Endodermal cell (in vitro differentiated cells): ENCODE results near the gene SF3A2. TPM values are rescaled to one million over a fixed set of nuclear protein-coding genes. Genes with fewer than 3 reads are reported as not detected.
A peak's percentile ranks its signal among the peaks of the same experiment; 100 is the strongest.

Experiments used
- DNase-seq: peaks from one replicate; pipeline ENCODE4 v3.0.0-alpha.2; 2017
- H3K27ac ChIP-seq: 2 replicates; pipeline ENCODE4 v1.5.1; 2013; ENCODE audit warnings: mild to moderate bottlenecking, low read depth, low read length, moderate library complexity
- H3K27me3 ChIP-seq: 2 replicates; pipeline ENCODE4 v1.6.1; 2013; ENCODE audit warnings: mild to moderate bottlenecking, low read length, moderate library complexity; ENCODE audit not compliant: insufficient read depth, control insufficient read depth, poor library complexity, severe bottlenecking
- H3K36me3 ChIP-seq: 2 replicates; pipeline ENCODE4 v1.7.0; 2013; ENCODE audit warnings: mild to moderate bottlenecking, low read length, moderate library complexity; ENCODE audit not compliant: control insufficient read depth, insufficient read depth
- H3K4me1 ChIP-seq: one replicate; pipeline ENCODE4 v1.7.0; 2013; ENCODE audit warnings: low read length; ENCODE audit not compliant: control insufficient read depth, insufficient read depth
- H3K4me3 ChIP-seq: 2 replicates; pipeline ENCODE4 v1.5.1; 2013; ENCODE audit warnings: mild to moderate bottlenecking, low read length, moderate library complexity
- H3K9ac ChIP-seq: 2 replicates; pipeline ENCODE4 v1.6.1; 2013; ENCODE audit warnings: mild to moderate bottlenecking, low read length, moderate library complexity; ENCODE audit not compliant: poor library complexity, severe bottlenecking; ENCODE audit errors: extremely low read depth
- H3K9me3 ChIP-seq: 2 replicates; pipeline ENCODE4 v1.6.1; 2013; ENCODE audit warnings: mild to moderate bottlenecking, low read length, moderate library complexity; ENCODE audit not compliant: control insufficient read depth
- H3K27ac Mint-ChIP-seq: 2 replicates; pipeline ENCODE4 v1.8.0; 2020; ENCODE audit warnings: mixed read lengths
- H3K27me3 Mint-ChIP-seq: 2 replicates; pipeline ENCODE4 v1.8.0; 2021; ENCODE audit warnings: mild to moderate bottlenecking, mixed read lengths; ENCODE audit not compliant: insufficient read depth
- H3K36me3 Mint-ChIP-seq: 2 replicates; pipeline ENCODE4 v1.8.0; 2020; ENCODE audit warnings: low read depth, mixed read lengths
- H3K4me1 Mint-ChIP-seq: 2 replicates; pipeline ENCODE4 v1.8.0; 2020; ENCODE audit warnings: mixed read lengths
- H3K4me3 Mint-ChIP-seq: 2 replicates; pipeline ENCODE4 v1.8.0; 2020; ENCODE audit warnings: mild to moderate bottlenecking, moderate library complexity, mixed read lengths
- H3K9me3 Mint-ChIP-seq: 2 replicates; pipeline ENCODE4 v1.8.0; 2020; ENCODE audit warnings: mild to moderate bottlenecking, mixed read lengths
- CTCF ChIP-seq: fragments of 200-600 bp; sonication (generic); conservative IDR thresholded peaks from 2 replicates; pipeline ENCODE4 v1.5.0; 2021; ENCODE audit warnings: antibody characterized with exemption, mild to moderate bottlenecking
- WGBS, 2 experiments: methylation state at CpG; one replicate each; pipeline versions ENCODE4 v1.1.5 to v1.1.7; 2013; ENCODE audit warnings: missing lambda C conversion rate in 2 of 2, mixed read lengths in 1 of 2; ENCODE audit not compliant: insufficient coverage in 1 of 2, insufficient read length in 1 of 2; 5-methylcytosine and 5-hydroxymethylcytosine counted together
- microRNA-seq: library from miRNA; unstranded; fragments of <30 nt; microRNA quantifications from one replicate; pipeline ENCODE4 v1.2.0, GENCODE V29; 2020; ENCODE audit warnings: borderline microRNAs expressed
- total RNA-seq, 2 donors: library from RNA; stranded (reverse); fragmentation: NEBNext Ultra II Directional in 1 of 2; extraction: Animal tissue kit (Norgen Biotek cat#: 25700) in 1 of 2; gene quantifications; 2 replicates in 1 of 2; 3 replicates in 1 of 2; pipeline ENCODE4 v1.2.1, GENCODE V29; 2021

Gene SF3A2
- total RNA-seq, 2 donors from 2014 or later = 126 to 132 TPM

- Mint-ChIP-seq H3K4me1 (no peaks in the 10 kb centered on the region), H3K36me3 (peaks cover 3% of the 10 kb centered on the region), H3K9me3 (no peaks in the 10 kb centered on the region), H3K27ac (no peak overlapping the region), H3K4me3 (peak overlapping the region; percentile 43), H3K27me3 (peaks cover 93% of the 10 kb centered on the region)
- Histone ChIP-seq H3K27me3 (peaks cover 100% of the 10 kb centered on the region), H3K27ac (no peak overlapping the region), H3K9me3 (no peaks in the 10 kb centered on the region), H3K4me3 (no peak overlapping the region), H3K36me3 (no peaks in the 10 kb centered on the region), H3K9ac (no peak overlapping the region), H3K4me1 (no peaks in the 10 kb centered on the region)
- 1 to 3% methylated on average over 14 to 67 of the region's 67 CpGs for WGBS, 2 experiments
- TF ChIP-seq CTCF = peak; percentile 60
- peak; percentile 90 for DNase-seq
Observed at GRCh38 chr19:2291185-2291751, 54.6 kb downstream of the SF3A2 start.

GRCh38 chr19:2294687-2295335, 58.2 kb downstream of the SF3A2 start:
- H3K4me1 ChIP-seq = no peaks in the 10 kb centered on the region
- no peaks in the 10 kb centered on the region for H3K36me3 ChIP-seq
- Mint-ChIP-seq H3K4me1 (no peaks in the 10 kb centered on the region), H3K9me3 (no peaks in the 10 kb centered on the region), H3K27me3 (peaks cover 60% of the 10 kb centered on the region), H3K36me3 (no peaks in the 10 kb centered on the region), H3K27ac (no peak overlapping the region), H3K4me3 (no peak overlapping the region)
- 86 to 88% methylated on average over 20 to 26 of the region's 26 CpGs for WGBS, 2 experiments
- peaks cover 65% of the 10 kb centered on the region for H3K27me3 ChIP-seq
- no peak for DNase-seq
- no peak overlapping the region for H3K4me3 ChIP-seq
- no peaks in the 10 kb centered on the region for H3K9me3 ChIP-seq
- no peak for TF ChIP-seq CTCF
- no peak overlapping the region for H3K27ac ChIP-seq
- no peak overlapping the region for H3K9ac ChIP-seq

- Mint-ChIP-seq H3K9me3 (no peaks in the 10 kb centered on the region), H3K27me3 (peaks cover 49% of the 10 kb centered on the region), H3K36me3 (no peaks in the 10 kb centered on the region), H3K27ac (no peak overlapping the region), H3K4me1 (no peaks in the 10 kb centered on the region), H3K4me3 (no peak overlapping the region)
- H3K9me3 ChIP-seq = no peaks in the 10 kb centered on the region
- H3K9ac ChIP-seq = no peak overlapping the region
- no peaks in the 10 kb centered on the region for H3K36me3 ChIP-seq
- no peak for TF ChIP-seq CTCF
- H3K4me3 ChIP-seq = no peak overlapping the region
- DNase-seq = no peak
- no peaks in the 10 kb centered on the region for H3K4me1 ChIP-seq
- WGBS, 2 experiments = 93 to 95% methylated on average over 12 to 16 of the region's 16 CpGs
- H3K27me3 ChIP-seq = peaks cover 52% of the 10 kb centered on the region
- H3K27ac ChIP-seq = no peak overlapping the region
Observed at GRCh38 chr19:2296141-2296540, 59.5 kb downstream of the SF3A2 start.

Small RNA genes lying within 50 kb of the gene (microRNA-seq; reads per million reads assigned to microRNA genes)
- 1.8 reads per million, percentile 7 among the genes with 10 or more reads in this experiment for gene MIR1227
- not detected for gene MIR4321

Other genes with a start within 250 kb of the SF3A2 start
- gene BTBD2, start 221.1 kb upstream of the SF3A2 start, total RNA-seq = 100 to 1,000 TPM; 107 to 112 TPM
- 100 to 1,000 TPM; 120 to 123 TPM for gene MKNK2, start 185.6 kb upstream of the SF3A2 start, total RNA-seq
- 10 to 100 TPM; 20.9 to 21.8 TPM for gene MOB3A, start 140.5 kb upstream of the SF3A2 start, total RNA-seq
- 1 to 10 TPM; 4.3 to 5.4 TPM for gene IZUMO4, start 139.9 kb upstream of the SF3A2 start, total RNA-seq
- gene AP3D1, start 85.3 kb upstream of the SF3A2 start, total RNA-seq = 100 to 1,000 TPM; 162 to 181 TPM
- gene DOT1L, start 72.9 kb upstream of the SF3A2 start, total RNA-seq = 100 to 1,000 TPM in 1 of 2 donors, 10 to 100 TPM in 1; 84.3 to 102 TPM
- 100 to 1,000 TPM; 146 to 192 TPM for gene PLEKHJ1, start 495 bp upstream of the SF3A2 start, total RNA-seq
- gene AMH, start 12.5 kb downstream of the SF3A2 start, total RNA-seq = 10 to 100 TPM; 20.5 to 35.1 TPM
- gene JSRP1, start 19.6 kb downstream of the SF3A2 start, total RNA-seq = under 1 TPM; 0.66 to 0.89 TPM
- not detected for gene PEAK3, start 45.4 kb downstream of the SF3A2 start, total RNA-seq
- 1 to 10 TPM in 1 of 2 donors, under 1 TPM in 1; 0.20 to 1.0 TPM for gene LINGO3, start 71.3 kb downstream of the SF3A2 start, total RNA-seq
- gene LSM7, start 91.8 kb downstream of the SF3A2 start, total RNA-seq = 100 to 1,000 TPM; 141 to 149 TPM
- 100 to 1,000 TPM; 115 to 118 TPM for gene SPPL2B, start 91.9 kb downstream of the SF3A2 start, total RNA-seq
- gene TMPRSS9, start 123.4 kb downstream of the SF3A2 start, total RNA-seq = 1 to 10 TPM in 1 of 2 donors, under 1 TPM in 1; 0.73 to 1.2 TPM
- 100 to 1,000 TPM; 149 to 175 TPM for gene TIMM13, start 190.8 kb downstream of the SF3A2 start, total RNA-seq
- 100 to 1,000 TPM; 146 to 191 TPM for gene LMNB2, start 220.1 kb downstream of the SF3A2 start, total RNA-seq
- 10 to 100 TPM; 16.5 to 23.6 TPM for gene GADD45B, start 239.3 kb downstream of the SF3A2 start, total RNA-seq